Bone marrow (tissue), 2 donors: ENCODE data around the gene RABGAP1L.
"Not testable (repeated sequence)": the region's sequence is repeated elsewhere in the genome, so short reads cannot be mapped to it uniquely, and the experiment has no call there.

Experiments used
- DNase-seq, 2 donors: peaks; one replicate each; lab custom pipeline; 2025; lab: John Stamatoyannopoulos, UW

Gene RABGAP1L

GRCh38 chr1:174877208-174877673, 717.9 kb downstream of the RABGAP1L start:
- no peak for DNase-seq

GRCh38 chr1:174880171-174880570, 720.9 kb downstream of the RABGAP1L start:
- no peak for DNase-seq

- no peak for DNase-seq
These were observed 724.1 kb downstream of the RABGAP1L start for GRCh38 chr1:174883409-174883808.

GRCh38 chr1:174884038-174884437, 724.7 kb downstream of the RABGAP1L start:
- no peak for DNase-seq

GRCh38 chr1:174884566-174884965, 725.2 kb downstream of the RABGAP1L start:
- DNase-seq: no peak

GRCh38 chr1:174890024-174890423, 730.7 kb downstream of the RABGAP1L start:
- DNase-seq: no peak

- no peak for DNase-seq
These were observed 732.7 kb downstream of the RABGAP1L start for GRCh38 chr1:174892016-174892415.

- no peak for DNase-seq
These were observed 734.9 kb downstream of the RABGAP1L start for GRCh38 chr1:174894117-174894762.

GRCh38 chr1:174895610-174896009, 736.3 kb downstream of the RABGAP1L start:
- not testable (repeated sequence) for DNase-seq

- no peak for DNase-seq
These were observed 738.9 kb downstream of the RABGAP1L start for GRCh38 chr1:174898102-174898797.

- DNase-seq: no peak
These were observed 741.0 kb downstream of the RABGAP1L start for GRCh38 chr1:174900317-174900716.

GRCh38 chr1:174902531-174903099, 743.3 kb downstream of the RABGAP1L start:
- DNase-seq: no peak

- no peak for DNase-seq
These were observed 752.3 kb downstream of the RABGAP1L start for GRCh38 chr1:174911606-174912005.

- no peak for DNase-seq
These were observed 752.9 kb downstream of the RABGAP1L start for GRCh38 chr1:174912264-174912663.

- no peak for DNase-seq
These were observed 754.0 kb downstream of the RABGAP1L start for GRCh38 chr1:174913225-174913903.

GRCh38 chr1:174914991-174915390, 755.7 kb downstream of the RABGAP1L start:
- DNase-seq: no peak

GRCh38 chr1:174916846-174917245, 757.5 kb downstream of the RABGAP1L start:
- no peak for DNase-seq

- no peak for DNase-seq
These were observed 760.8 kb downstream of the RABGAP1L start for GRCh38 chr1:174920093-174920492.

GRCh38 chr1:174922121-174922520, 762.8 kb downstream of the RABGAP1L start:
- no peak for DNase-seq

GRCh38 chr1:174923820-174924219, 764.5 kb downstream of the RABGAP1L start:
- DNase-seq: no peak

GRCh38 chr1:174928541-174928940, 769.2 kb downstream of the RABGAP1L start:
- no peak for DNase-seq

- DNase-seq: no peak
These were observed 771.9 kb downstream of the RABGAP1L start for GRCh38 chr1:174931214-174931613.

GRCh38 chr1:174932587-174932986, 773.3 kb downstream of the RABGAP1L start:
- no peak for DNase-seq
